Psoas muscle (tissue), 8 donors: ENCODE data around the gene TMUB1. TPM values are rescaled to one million over a fixed set of nuclear protein-coding genes. Genes with fewer than 3 reads are reported as not detected.

Source experiments
- ATAC-seq, 4 donors: fragments of 200-7000 bp; cut with Tn5 transposase; one replicate each; pipeline ENCODE4 v1.9.1; 2020; ENCODE audit warnings: moderate library complexity in 3 of 4, mild to moderate bottlenecking in 2 of 4
- DNase-seq, 2 donors: peaks; one replicate each; pipeline ENCODE4 v3.0.0-alpha.2; 2020
- H3K27ac ChIP-seq: fragments of 200-600 bp; one replicate; pipeline ENCODE4 v1.8.0; 2022
- H3K27me3 ChIP-seq, 3 donors: fragments of 200-600 bp in 1 of 3; one replicate each; pipeline versions ENCODE4 v1.6.1 to v1.8.0; 2013 to 2022; ENCODE audit warnings: low read length in 2 of 3, mild to moderate bottlenecking in 2 of 3, moderate library complexity in 1 of 3; ENCODE audit not compliant: insufficient read depth in 3 of 3
- H3K36me3 ChIP-seq, 2 donors: fragments of 200-600 bp in 1 of 2; one replicate each; pipeline versions ENCODE4 v1.6.1 to v1.8.0; 2013 to 2022; ENCODE audit warnings: low read depth in 1 of 2, mild to moderate bottlenecking in 1 of 2, moderate library complexity in 1 of 2; ENCODE audit not compliant: insufficient read depth in 1 of 2
- H3K4me1 ChIP-seq: fragments of 200-600 bp; one replicate; pipeline ENCODE4 v1.8.0; 2022
- H3K4me3 ChIP-seq: fragments of 200-600 bp; one replicate; pipeline ENCODE4 v1.8.0; 2022; ENCODE audit warnings: mild to moderate bottlenecking
- H3K9me3 ChIP-seq: fragments of 200-600 bp; one replicate; pipeline ENCODE4 v1.8.0; 2022
- CTCF ChIP-seq: fragments of 200-600 bp; IDR thresholded peaks from one replicate; pipeline ENCODE4 v1.8.0; 2022; ENCODE audit warnings: antibody characterized with exemption
- WGBS, 3 donors: extraction: QIAGEN DNeasy Blood & Tissue Kit; methylation state at CpG; one replicate each; pipeline versions ENCODE4 v1.1.6 to v1.1.7; 2013; 5-methylcytosine and 5-hydroxymethylcytosine counted together
- intact Hi-C, 2 donors: fragments of 100-400 bp; cut with DNase I; formaldehyde crosslinking; loops; one replicate each; pipeline versions ENCODE4 v1.11.0 to v1.14.2; 2022
- polyA plus RNA-seq, 3 donors: library from polyadenylated mRNA; stranded (reverse); fragments of 200-250 nt; gene quantifications; one replicate each; pipeline ENCODE4 v1.2.3, GENCODE V29; 2013
- total RNA-seq, 4 donors: library from RNA; stranded (reverse); fragmentation: NEBNext Ultra II Directional in 2 of 4; extraction: Animal tissue kit (Norgen Biotek cat#: 25700) in 2 of 4; gene quantifications; one replicate each; pipeline versions ENCODE4 v1.2.1 to v1.2.4, GENCODE V29; 2021 to 2023
- donor health status: healthy with polysubstance abuse.
- donor health status: DM: no; HTN: no; CAD: no; lungs with moderate emphysema.
- donor health status: Bipolar disorder and iron deficiency.
- donor health status: healthy.
- donor health status: DM: yes; HTN: yes; CAD: no.
- donor health status: DM: no; HTN: no; CAD: no.
- donor health status: DM: no; HTN: no; CAD: no.
- donor health status: DM: yes; HTN: yes; CAD: no.

TMUB1 gene
- total and polyA plus RNA-seq, 7 donors: 41.7 to 121 (median 55.5) TPM

DNA sequence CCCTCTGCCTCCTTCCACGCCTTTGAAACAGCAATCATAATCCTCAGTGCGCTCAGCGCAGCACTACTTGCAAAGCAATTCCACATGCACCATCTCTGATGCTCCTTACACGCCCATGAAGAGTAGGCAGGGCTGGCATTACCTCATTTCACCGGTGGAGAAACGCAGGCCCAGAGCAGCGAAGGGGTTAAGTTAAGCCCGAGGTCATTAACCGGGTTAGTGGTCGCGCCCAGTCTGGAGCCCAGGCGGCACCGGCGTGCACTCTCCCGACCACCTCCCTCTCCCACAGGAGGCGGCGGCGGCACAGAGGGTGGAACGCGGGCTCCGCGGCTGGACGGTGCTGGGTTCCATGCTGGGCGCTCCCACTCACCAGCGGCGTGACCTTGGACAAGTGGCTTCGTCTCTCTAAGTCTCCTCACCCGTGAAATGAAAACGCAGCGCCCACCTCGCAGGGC is 3.2 kb downstream of the TMUB1 start:
- peak in 1 of 2 donors; percentile 42 for DNase-seq
- Histone ChIP-seq H3K36me3 (peaks cover 4 to 30% of the 10 kb centered on the region in 2 donors), H3K4me1 (peaks cover 44% of the 10 kb centered on the region), H3K27me3 (no peaks in the 10 kb centered on the region), H3K4me3 (peak overlapping the region; percentile 91), H3K9me3 (no peaks in the 10 kb centered on the region), H3K27ac (peak overlapping the region; percentile 89)
- intact Hi-C loops: no loop called here
- WGBS, 3 donors: 0 to 1% (median 1%) methylated on average over 27 to 31 of the region's 31 CpGs
- TF ChIP-seq CTCF: no peak
- ATAC-seq: peak; percentile 7 to 21 (median 15)

GRCh38 chr7:151079199-151079910 is 3.9 kb downstream of the TMUB1 start:
- Histone ChIP-seq H3K9me3 (no peaks in the 10 kb centered on the region), H3K27me3 (no peaks in the 10 kb centered on the region), H3K27ac (peak overlapping the region; percentile 89), H3K4me1 (peaks cover 44% of the 10 kb centered on the region), H3K4me3 (peak overlapping the region; percentile 91), H3K36me3 (peaks cover 4 to 37% of the 10 kb centered on the region in 2 donors)
- 69 to 80% (median 72%) methylated on average over 27 of the region's 27 CpGs for WGBS, 3 donors
- DNase-seq: peak in 1 of 2 donors; percentile 15
- ATAC-seq: no peak
- intact Hi-C loops: no loop called here
- no peak for TF ChIP-seq CTCF

DNA sequence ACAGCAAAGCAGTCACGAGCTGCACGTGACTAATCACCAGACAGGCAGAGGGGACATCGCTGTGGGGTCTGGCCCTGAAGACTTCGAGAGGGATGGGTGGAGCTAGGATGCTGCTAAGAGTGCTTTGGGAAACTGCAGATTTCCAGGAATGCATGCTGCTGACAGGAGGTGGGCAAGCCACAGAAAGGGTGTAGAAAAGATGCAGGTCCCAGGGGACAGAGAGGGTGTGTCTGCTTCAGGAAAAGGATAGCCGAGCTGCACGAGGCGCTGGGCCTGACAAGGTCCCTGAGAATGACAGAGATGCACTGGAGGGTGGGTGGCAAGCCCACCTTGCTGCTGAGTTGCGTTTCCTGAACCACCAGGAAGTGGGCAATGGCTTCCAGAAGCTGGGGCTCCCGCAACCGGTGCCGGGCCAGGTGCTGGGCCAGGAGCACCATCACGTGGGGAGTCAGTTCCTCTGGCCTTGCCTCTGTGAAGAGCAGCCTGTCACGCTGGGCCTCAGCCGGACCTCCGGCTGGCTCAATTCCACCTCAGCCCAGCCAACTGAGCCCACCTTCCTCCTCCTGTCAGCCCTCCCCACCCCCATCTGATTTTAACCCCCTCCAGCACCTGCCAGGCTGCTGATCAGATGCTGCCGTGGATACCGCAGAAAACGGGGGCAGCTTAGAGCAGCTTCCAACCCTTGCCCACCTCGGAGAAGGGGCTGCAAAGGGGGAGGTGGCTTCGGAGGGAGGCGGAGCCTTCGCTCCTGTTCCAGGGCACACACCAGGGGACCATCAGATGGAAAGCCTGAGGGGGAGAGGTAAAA is 4.9 kb downstream of the TMUB1 start:
- Histone ChIP-seq H3K9me3 (no peaks in the 10 kb centered on the region), H3K27me3 (no peaks in the 10 kb centered on the region), H3K4me1 (peaks cover 35% of the 10 kb centered on the region), H3K4me3 (peak overlapping the region; percentile 91), H3K27ac (no peak overlapping the region), H3K36me3 (peaks cover 4 to 46% of the 10 kb centered on the region in 2 donors)
- ATAC-seq (no peak), DNase-seq (peak in 1 of 2 donors; percentile 15)
- 33 to 39% (median 34%) methylated on average over 19 to 22 of the region's 22 CpGs for WGBS, 3 donors
- intact Hi-C loops: no loop called here
- TF ChIP-seq CTCF: no peak

DNA sequence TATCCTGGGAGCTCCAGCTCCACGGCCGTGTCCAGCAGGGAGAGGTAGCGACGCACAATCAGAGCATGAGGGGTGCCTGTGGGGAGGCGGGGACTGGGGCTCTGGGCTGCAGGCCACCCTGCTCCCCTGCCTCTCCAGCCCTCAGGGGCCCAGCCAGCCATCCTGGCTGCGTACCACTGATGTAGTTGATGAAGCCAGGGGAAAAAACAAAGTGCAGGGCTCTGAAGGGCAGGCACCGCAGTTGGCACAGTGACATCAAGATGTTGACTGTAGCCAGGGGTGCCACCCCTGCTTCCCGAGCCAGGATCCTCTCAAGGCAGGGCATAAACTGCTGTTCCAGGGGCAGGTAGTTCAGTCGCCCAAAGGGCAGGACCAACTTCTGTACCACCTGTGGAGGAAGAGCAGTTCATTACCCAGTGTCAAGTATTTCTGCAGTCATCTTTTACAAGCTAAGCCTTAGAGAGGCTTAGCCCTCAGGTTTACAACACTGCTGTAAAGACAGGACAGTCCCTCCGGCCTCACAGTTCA is 5.5 kb downstream of the TMUB1 start:
- H3K9me3 ChIP-seq: no peaks in the 10 kb centered on the region
- peaks cover 4 to 53% of the 10 kb centered on the region in 2 donors for H3K36me3 ChIP-seq
- WGBS, 3 donors: 69 to 80% (median 74%) methylated on average over 10 of the region's 10 CpGs
- peaks cover 35% of the 10 kb centered on the region for H3K4me1 ChIP-seq
- H3K27ac ChIP-seq: no peak overlapping the region
- no peak overlapping the region for H3K4me3 ChIP-seq
- no peak for TF ChIP-seq CTCF
- no peak for ATAC-seq
- intact Hi-C loops: no loop called here
- no peak for DNase-seq
- no peaks in the 10 kb centered on the region for H3K27me3 ChIP-seq
